ENCODE measurements around the gene FAM237A.

The FAM237A gene

GRCh38 chr2:206647985-206648384, 5.7 kb downstream of the FAM237A start:
- no peak for DNase-seq
- no peak overlapping the region for H3K4me3 ChIP-seq (ENCODE audit: low read depth, low read length)
- in situ Hi-C loops (cut with HindIII; ENCODE audit: low pct_ligation_motif_present, low sequenced_read_pairs), result no loop called here
- H3K27me3 ChIP-seq (replicated peaks), result no peaks in the 10 kb centered on the region
- no peak for TF ChIP-seq CTCF (IDR thresholded peaks at IDR 0.05; ENCODE audit: low read depth, low read length, missing control alignments)
- H3K36me3 ChIP-seq (replicated peaks), result no peaks in the 10 kb centered on the region
- H3K27ac ChIP-seq, result no peak overlapping the region

- DNase-seq, result no peak
- TF ChIP-seq CTCF (IDR thresholded peaks at IDR 0.05; ENCODE audit: low read depth, low read length, missing control alignments), result no peak
- Histone ChIP-seq H3K36me3 (replicated peaks) (no peaks in the 10 kb centered on the region), H3K4me3 (ENCODE audit: low read depth, low read length) (no peak overlapping the region), H3K27ac (no peak overlapping the region), H3K27me3 (replicated peaks) (no peaks in the 10 kb centered on the region)
- in situ Hi-C loops (cut with HindIII; ENCODE audit: low pct_ligation_motif_present, low sequenced_read_pairs), result no loop called here
Measured at GRCh38 chr2:206657087-206657486, 14.8 kb downstream of the FAM237A start.

- TF ChIP-seq CTCF (IDR thresholded peaks at IDR 0.05; ENCODE audit: low read depth, low read length, missing control alignments), result no peak
- Histone ChIP-seq H3K27ac (no peak overlapping the region), H3K27me3 (replicated peaks) (no peaks in the 10 kb centered on the region), H3K4me3 (ENCODE audit: low read depth, low read length) (no peak overlapping the region), H3K36me3 (replicated peaks) (no peaks in the 10 kb centered on the region)
- in situ Hi-C loops (cut with HindIII; ENCODE audit: low pct_ligation_motif_present, low sequenced_read_pairs), result no loop called here
- no peak for DNase-seq
Measured at GRCh38 chr2:206665251-206665650, 23.0 kb downstream of the FAM237A start.

DNA sequence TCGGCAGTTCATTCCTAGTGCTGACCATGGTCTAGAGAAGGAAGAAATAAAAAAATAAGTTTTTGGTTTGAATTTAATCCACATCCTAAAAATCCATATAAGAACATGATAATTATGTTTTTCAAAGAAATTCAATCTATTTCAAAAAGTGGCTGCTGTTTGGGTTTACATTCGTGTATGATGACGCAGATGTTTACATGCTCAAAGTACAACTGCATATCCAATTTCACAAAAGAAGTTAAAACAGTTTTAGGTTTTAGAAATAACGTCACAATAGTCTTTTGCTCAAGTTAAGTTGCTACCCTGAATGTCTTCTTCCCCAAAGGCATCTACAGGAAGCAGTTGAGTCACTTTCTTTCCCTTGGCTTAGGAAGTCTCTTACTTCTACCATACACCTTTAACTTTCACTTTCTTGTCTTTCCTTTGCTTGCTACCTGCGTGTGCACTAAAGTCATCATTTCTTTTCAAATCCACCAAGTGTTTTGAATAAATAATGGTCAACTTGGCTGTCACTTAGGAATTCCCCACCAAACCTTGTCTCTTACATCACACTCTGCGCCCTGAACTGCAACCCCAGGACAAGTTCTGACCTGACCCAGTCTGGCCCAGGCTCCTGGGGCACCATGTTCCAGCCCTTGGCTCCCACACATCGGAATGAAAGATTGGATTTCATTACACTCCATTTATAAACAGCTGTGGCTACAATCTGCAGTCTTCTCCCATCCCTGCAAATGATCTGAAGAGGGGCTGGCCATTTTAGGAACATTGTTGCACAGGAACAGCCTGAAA, 28.4 kb downstream of the FAM237A start:
- no peak for TF ChIP-seq CTCF (IDR thresholded peaks at IDR 0.05; ENCODE audit: low read depth, low read length, missing control alignments)
- H3K4me3 ChIP-seq (ENCODE audit: low read depth, low read length), result no peak overlapping the region

GRCh38 chr2:206683546-206683945, 41.3 kb downstream of the FAM237A start:
- no peak for DNase-seq
- Histone ChIP-seq H3K4me3 (ENCODE audit: low read depth, low read length) (no peak overlapping the region), H3K27ac (no peak overlapping the region), H3K27me3 (replicated peaks) (no peaks in the 10 kb centered on the region), H3K36me3 (replicated peaks) (no peaks in the 10 kb centered on the region)
- in situ Hi-C loops (cut with HindIII; ENCODE audit: low pct_ligation_motif_present, low sequenced_read_pairs), result no loop called here
- no peak for TF ChIP-seq CTCF (IDR thresholded peaks at IDR 0.05; ENCODE audit: low read depth, low read length, missing control alignments)

More for the DNA sequence above, 28.4 kb downstream of the FAM237A start:
- DNase-seq, result no peak
- in situ Hi-C loops (cut with HindIII; ENCODE audit: low pct_ligation_motif_present, low sequenced_read_pairs), result no loop called here
- no peaks in the 10 kb centered on the region for H3K36me3 ChIP-seq (replicated peaks)
- no peak overlapping the region for H3K27ac ChIP-seq
- H3K27me3 ChIP-seq (replicated peaks), result no peaks in the 10 kb centered on the region

- H3K27me3 ChIP-seq (replicated peaks), result no peaks in the 10 kb centered on the region
- DNase-seq, result no peak
- H3K4me3 ChIP-seq (ENCODE audit: low read depth, low read length), result no peak overlapping the region
- H3K36me3 ChIP-seq (replicated peaks), result no peaks in the 10 kb centered on the region
- in situ Hi-C loops (cut with HindIII; ENCODE audit: low pct_ligation_motif_present, low sequenced_read_pairs), result no loop called here
- no peak for TF ChIP-seq CTCF (IDR thresholded peaks at IDR 0.05; ENCODE audit: low read depth, low read length, missing control alignments)
- H3K27ac ChIP-seq, result no peak overlapping the region
Measured at GRCh38 chr2:206688453-206688852, 46.2 kb downstream of the FAM237A start.

Measured in brain microvascular endothelial cell (primary cell).